HG02588 (cell line): ENCODE results near the gene ADAM17.
"Not testable (repeated sequence)": the region's sequence is repeated elsewhere in the genome, so short reads cannot be mapped to it uniquely, and the experiment has no call there.

Experiments
- ATAC-seq: cut with Tn5 transposase; IDR thresholded peaks from one replicate; pipeline ENCODE4 v1.9.1; 2021; ENCODE audit warnings: mild to moderate bottlenecking, moderate library complexity; ENCODE audit not compliant: unreplicated experiment

Gene ADAM17

DNA sequence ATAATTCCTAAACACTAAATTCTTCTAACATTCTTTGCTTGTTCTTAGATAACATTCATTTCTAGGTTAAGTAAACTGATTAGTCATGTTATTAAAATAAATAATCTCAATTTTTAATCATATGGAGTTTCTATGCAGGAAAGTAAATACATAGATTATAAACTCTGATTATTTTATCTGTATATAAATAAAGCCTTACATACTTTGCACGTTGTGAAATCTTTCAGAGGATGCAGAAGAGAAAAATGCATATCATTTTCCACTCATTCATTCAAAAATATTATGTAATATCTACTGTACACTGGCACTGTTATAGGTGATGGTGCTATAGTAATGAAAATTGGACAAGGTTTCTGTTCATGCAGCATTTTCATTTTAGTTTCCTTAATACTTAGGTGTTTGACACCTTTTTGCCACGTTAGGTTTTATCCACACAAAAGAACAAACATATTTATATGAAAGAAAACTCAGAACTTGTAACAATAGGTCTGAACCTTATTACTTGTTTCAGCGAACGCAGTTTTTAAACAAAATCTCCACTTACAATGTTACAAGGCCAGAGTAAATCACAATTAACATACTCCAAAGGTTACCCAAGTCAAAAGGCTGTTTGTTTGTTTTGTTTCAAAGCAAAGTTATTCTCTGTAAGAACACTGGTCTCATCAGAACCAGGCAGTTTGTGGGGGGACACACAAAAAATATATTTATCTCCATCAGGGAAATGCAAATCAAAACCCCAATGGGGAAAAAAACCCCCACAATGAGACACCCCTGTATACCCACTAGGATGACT is 27.4 kb downstream of the ADAM17 start:
- ATAC-seq: no peak

DNA sequence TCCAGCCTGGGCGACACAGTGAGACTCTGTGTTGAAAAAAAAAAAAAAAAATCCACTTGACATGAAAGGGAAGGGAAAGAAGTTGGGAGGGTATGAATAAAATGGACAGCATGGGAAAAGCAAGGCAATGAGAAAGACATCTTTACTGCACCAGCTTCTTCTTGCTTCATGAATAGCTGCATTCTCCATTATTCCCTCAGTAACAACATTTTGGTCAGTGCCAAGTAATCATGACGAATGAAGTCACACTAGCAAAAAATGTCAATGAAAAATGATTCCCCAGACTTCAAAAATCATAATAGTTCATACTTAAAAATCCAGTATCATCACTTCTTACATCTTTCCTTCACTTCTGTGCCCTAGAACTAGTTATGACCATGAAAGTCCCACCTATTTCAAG is 30.4 kb downstream of the ADAM17 start:
- no peak for ATAC-seq

GRCh38 chr2:9524291-9524690 is 31.3 kb downstream of the ADAM17 start:
- no peak for ATAC-seq

- no peak for ATAC-seq
Measured at GRCh38 chr2:9519250-9519649, 36.4 kb downstream of the ADAM17 start.

GRCh38 chr2:9518780-9519179 is 36.9 kb downstream of the ADAM17 start:
- ATAC-seq: no peak

- no peak for ATAC-seq
Measured at GRCh38 chr2:9518163-9518562, 37.5 kb downstream of the ADAM17 start.

- no peak for ATAC-seq
Measured at GRCh38 chr2:9517118-9517782, 38.4 kb downstream of the ADAM17 start.

GRCh38 chr2:9513946-9514345 is 41.7 kb downstream of the ADAM17 start:
- ATAC-seq: not testable (repeated sequence)

GRCh38 chr2:9508931-9509330 is 46.7 kb downstream of the ADAM17 start:
- ATAC-seq: no peak

GRCh38 chr2:9498210-9498609 is 57.4 kb downstream of the ADAM17 start:
- no peak for ATAC-seq

GRCh38 chr2:9497017-9497416 is 58.6 kb downstream of the ADAM17 start:
- no peak for ATAC-seq

DNA sequence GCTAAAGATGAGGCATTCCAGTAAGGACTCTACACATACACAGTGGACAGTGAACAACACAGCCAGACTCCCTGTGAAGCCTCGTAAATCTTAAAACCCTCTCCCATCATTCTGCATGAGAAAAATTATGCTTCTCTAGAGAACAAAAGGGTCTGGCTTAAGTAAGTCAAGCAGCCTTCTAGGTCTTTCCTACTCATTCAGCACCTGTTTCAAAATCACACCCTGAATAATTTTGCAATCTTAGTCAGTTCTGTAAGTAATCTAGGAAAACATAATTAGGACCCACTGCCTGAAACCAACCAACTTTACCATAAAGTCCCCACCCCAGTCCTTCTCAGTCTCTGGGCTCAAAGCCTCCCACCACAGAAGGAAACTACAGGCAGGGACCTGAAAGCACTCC is 61.5 kb downstream of the ADAM17 start:
- ATAC-seq: no peak

- no peak for ATAC-seq
Measured at GRCh38 chr2:9493478-9493877, 62.2 kb downstream of the ADAM17 start.

- ATAC-seq: no peak
Measured at GRCh38 chr2:9492927-9493326, 62.7 kb downstream of the ADAM17 start.

GRCh38 chr2:9490789-9491188 is 64.8 kb downstream of the ADAM17 start:
- ATAC-seq: no peak

DNA sequence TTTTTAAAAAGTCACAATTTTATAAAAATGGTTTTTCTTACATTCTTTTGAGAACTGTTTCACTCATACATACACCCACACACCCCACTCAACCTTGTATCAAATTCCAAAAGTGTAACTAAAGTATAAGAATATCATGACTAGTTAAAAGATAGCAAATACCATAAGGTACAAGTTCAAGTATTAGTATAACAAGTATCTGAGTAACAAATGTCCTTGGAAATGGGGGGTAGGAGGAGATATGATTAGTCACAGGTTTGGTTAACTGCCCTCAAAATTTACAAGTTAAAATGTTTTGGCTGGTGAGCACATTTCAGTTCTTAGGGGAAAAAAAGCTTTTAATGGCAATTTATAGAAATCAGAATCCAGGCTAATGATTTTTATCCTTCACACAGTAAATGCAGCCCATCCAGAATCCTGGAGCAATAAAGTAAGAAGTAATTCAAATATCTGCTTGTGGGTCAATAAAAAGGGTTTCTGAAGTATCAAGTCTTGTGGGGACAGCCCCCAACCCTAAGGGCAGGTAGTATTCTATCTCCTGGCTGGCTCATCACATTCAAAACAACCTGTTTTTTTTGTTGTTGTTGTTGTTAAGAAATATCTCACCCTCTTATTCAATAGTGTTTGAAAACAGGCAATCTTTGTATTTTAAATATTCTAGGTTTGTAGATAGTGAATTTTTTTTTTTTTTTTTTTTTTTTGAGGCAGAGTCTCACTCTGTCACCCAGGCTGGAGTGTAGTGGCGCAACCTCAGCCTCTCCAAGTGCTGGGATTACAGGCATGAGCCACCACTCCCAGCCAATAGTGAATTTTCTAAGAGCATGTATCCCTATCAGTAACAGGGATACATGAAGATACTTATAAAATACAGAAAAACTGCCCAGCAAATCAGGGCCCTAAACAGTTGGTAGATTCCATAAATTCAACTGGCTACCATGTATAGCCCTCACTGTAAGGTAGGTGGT is 66.8 kb downstream of the ADAM17 start:
- no peak for ATAC-seq

- no peak for ATAC-seq
Measured at GRCh38 chr2:9484533-9484932, 71.1 kb downstream of the ADAM17 start.

GRCh38 chr2:9483107-9483506 is 72.5 kb downstream of the ADAM17 start:
- no peak for ATAC-seq

DNA sequence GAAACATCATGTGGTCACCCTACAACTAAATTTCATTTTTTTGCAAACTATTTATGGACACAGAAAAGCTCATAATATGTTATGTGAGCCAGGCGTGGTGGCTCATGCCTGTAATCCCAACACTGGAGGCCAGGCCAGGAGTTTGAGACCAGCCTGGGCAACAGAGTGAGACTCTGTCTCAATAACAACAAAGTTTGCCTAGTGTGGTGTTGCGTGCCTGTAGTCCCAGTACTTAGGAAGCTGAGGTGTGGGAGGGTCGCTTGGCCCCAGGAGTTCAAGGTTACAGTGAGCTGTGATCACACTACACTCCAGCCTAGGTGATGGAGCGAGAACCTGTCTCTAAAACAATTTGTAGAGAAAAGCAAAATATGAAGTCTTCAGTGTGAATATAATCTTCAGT is 75.5 kb downstream of the ADAM17 start:
- no peak for ATAC-seq

DNA sequence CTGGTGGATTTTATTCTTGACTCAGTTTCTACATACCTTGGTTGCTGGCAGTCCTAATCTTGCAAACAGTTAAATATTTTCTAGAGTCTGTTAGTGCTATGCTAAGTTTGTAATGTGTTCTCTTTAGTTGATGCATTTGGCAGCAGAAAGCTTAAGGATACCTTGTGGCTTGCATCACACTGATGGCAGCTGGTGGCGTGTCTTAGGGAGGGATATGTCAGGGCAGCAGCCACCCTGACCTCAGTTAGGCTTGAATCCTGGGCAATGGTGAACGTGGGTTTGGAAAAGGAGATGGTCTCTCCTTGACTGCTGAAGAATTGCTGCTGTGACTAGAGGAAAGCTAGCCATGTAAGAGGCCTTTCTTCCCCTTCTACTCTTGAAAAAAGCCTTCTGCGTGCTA is 77.1 kb downstream of the ADAM17 start:
- no peak for ATAC-seq

- ATAC-seq: no peak
Measured at GRCh38 chr2:9477914-9478313, 77.7 kb downstream of the ADAM17 start.
